Stimulated activated CD8-positive, alpha-beta memory T cell treated with anti-CD3 and anti-CD28 coated beads, Interleukin-4, amount 100 ng/mL, for 24 hours (primary cell): ENCODE data around the gene LPIN2.
"Not testable (repeated sequence)": the region's sequence is repeated elsewhere in the genome, so short reads cannot be mapped to it uniquely, and the experiment has no call there.

Source experiments
- DNase-seq: peaks from one replicate; pipeline ENCODE4 v3.0.0-alpha.2; 2020; ENCODE audit warnings: low read depth

The LPIN2 gene

DNA sequence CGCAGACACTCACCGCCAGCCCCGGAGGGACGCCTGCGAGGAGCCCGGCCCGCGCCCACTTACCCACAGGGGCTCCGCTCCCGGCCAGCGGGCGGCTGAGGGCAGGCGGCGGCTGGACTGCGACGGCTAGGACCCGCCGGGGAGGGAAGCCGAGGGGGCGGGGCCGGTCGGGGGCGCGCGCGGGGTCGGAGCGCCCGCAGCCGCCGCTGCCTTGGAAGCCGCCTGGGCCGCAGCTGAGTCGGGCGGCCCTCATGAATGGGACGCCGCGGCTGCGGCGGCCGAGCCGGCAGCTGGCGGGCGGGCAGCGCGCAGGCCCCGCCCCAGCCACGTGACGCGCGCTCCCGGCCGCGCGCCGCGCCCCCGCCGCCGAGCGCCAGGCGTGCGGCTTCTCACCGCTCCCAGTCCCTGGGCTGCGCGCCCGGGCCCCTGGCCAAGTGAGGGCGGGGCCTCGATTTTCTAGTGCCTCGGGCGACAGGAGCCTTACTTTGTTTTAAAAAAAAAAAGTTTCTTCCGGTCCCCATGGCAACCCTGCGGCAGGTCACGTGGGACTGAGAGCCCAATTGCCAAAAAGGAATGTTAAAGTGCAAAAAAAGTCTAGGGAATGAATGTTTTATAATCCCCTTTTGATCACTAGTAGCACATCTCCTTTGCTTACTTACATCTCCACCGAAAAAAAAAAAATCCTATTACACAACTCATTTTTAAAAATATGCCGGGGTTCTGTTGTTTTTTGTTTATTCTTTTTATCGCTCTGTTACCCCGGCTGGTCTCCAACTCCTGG, at the start of gene LPIN2:
Gene LPIN2 (minus strand): TSS at position 121 of the 781 bp plus-strand sequence. CDS start 52,304 bp downstream, outside the sequence.
- peak; percentile 94 for DNase-seq

DNA sequence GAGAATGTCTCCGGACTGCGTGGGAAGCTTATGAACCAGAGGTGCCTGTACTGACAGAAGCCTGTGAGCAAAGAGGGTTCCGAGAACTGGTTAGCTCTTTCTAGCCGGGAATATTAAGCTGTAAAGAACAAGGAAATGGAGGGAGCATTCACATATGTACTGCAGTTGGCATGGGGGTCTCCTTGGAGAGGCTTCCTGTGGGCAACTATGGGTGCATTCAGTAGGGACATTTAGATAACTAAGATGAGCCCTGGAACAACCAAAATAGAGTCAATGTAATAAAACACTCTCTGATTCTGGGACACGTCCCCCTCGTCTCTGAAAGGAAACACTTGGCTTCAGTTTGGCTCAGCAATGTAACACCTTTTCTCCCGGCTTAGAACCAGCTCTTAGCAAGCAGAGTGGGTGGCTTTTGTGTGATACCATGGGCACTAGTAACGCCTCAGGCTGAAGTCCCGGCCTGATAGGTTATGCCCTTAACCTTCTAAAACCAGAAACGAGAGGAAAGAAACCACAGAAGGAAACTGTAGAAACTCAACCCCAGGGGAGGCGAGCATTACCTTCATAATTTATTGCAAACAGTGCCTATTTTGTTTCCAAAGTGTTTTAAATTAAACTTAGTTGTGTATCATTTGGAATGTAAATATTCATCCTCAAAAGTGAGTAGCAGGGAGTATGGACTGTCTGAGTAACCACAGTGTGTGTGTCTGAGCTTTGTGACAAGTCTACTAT, 48.8 kb upstream of the LPIN2 start:
- peak; percentile 36 for DNase-seq

DNA sequence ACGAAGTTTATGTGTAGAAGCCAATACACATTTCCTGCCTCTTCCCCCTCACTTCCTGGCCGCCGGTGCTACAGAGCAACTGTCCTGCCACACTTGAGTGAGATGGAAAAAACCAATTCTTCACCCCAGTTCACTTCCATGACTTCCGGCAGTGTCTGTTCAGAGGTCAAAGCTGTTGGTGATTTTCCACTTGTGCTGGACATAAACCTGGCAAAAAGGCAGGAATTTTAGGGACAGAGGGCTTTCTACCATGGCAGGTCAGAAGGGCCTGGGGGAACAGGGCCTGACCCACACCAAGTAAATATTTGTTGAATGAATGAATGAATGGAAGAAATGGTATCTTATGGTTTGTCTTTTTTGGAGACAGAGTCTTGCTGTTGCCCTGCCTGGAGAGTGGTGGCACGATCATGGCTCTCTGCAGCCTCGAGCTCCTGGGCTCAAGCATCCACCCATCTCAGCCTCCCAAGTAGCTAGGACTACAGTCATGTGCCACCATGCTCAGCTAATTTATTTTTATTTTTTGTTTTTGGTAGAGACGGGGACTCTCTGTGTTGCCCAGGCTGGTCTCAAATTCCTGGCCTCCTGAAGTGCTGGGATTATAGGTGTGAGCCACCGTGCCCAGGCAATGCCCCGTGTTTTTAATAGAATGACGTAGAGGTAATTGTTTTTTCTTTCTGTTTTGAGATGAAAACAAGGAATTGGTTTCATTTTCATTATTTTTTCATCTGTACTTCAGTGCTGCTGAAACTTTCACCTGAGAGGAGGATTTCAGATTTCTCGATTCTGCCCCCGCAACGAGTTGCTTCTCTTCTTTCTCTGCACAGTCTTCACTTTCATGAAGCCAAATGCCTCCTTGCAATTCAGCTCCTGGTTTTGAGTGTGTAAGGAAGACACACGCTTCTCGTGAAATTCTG, 48.0 kb upstream of the LPIN2 start:
- no peak for DNase-seq

DNA sequence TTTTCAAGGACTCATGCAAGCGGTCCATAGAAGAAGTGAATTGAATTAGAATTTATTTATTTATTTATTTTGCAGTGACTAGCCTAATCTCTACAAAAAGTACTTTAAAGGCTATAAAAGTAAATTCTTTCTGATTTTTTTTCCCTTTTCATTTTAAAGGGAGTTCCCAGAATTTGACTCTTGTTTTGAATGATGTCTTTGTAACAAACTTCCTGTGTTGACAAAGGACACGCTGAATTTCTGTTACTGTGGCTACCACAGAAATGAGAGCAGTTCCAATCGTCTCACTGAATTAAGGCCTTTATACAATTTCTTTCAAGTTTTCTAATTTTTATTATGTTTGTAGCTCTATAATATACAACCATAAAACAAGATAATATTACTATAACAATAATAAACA, 46.3 kb upstream of the LPIN2 start:
- DNase-seq = no peak

DNA sequence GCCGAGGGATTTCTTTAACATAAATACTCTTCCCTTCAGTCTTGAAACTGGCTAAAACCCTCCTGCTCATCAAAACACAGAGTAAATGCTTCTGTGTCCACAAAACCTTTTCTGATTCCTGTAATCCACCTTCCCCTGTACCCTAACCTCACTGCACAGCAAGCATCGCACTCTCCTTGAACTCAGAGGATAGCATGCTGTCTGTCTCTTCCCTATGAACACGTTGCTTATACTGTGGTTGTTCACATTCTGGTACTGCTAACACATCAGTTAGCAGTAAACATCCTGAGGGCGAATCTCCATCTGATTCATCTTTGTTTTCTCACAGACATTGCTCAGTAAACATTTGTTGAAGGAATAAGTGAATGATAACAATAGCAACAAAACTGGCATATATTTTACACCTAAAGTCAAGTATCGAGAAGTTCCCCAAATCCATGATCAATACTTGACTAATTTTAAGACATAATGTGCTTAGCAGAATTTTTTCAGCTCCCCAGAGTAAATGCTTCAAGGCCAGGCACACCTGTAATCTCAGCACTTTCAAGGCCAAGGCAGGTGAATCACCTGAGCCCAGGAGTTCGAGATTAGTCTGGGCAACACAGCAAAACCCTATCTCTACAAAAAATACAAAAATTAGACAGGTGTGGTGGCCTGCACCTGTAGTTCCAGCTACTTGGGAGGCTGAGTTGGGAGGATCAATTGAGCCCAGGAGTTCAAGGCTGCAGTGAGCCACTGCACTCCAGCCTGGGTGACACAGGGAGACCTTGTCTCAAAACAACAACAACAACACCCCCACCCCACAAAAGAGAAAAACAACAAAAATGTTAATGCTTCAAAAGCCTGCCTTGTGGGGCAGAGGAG, 45.6 kb upstream of the LPIN2 start:
- no peak for DNase-seq

- no peak for DNase-seq
Observed at GRCh38 chr18:3057526-3057925, 44.6 kb upstream of the LPIN2 start.

GRCh38 chr18:3056311-3056710, 43.4 kb upstream of the LPIN2 start:
- no peak for DNase-seq

GRCh38 chr18:3055816-3056215, 42.9 kb upstream of the LPIN2 start:
- no peak for DNase-seq

DNA sequence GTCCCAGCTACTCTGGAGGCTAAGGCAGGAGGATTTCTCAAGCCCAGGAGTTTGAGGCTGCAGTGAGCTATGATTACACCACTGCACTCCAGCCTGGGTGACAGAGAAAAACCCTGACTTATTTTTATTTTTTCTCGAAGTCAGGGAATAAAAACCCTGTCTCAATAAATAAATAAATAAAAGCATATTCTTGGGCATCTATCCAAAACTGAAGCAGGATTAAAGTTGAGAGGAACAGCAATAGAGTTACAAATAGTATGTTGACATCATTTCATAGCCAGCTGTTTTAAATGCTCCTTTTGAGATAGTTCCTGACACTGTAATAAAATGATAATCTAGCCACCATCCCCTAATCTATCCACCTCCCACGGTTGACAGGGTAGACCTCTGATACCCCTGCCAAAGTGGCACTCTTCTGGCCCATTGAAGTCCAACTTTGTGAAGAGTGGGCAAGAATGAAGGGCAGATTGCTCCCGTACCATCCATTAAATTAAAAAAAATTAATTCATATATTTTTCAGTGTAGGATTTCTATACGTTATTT, 42.3 kb upstream of the LPIN2 start:
- DNase-seq = no peak

GRCh38 chr18:3054780-3055179, 41.8 kb upstream of the LPIN2 start:
- DNase-seq = no peak

DNA sequence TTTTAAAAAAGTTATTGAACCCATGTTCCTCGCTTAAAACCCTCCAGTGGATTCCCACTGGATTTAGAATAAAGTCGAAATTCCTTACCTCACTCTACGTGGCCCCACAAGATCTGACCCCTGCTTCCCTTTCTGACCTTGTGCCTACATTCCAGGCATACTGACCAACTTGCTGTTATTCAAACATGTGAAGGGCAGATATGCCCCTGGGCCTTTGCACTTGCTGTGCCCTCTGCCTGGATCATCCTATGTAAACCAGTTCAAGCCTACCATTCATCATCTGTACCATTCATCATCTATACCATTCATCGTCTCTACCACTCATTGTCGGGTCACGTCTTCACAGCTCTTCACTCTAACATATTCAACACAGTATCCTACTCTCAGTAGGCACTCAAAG, 41.3 kb upstream of the LPIN2 start:
- DNase-seq = no peak

- DNase-seq = no peak
Observed at GRCh38 chr18:3053081-3053480, 40.1 kb upstream of the LPIN2 start.

DNA sequence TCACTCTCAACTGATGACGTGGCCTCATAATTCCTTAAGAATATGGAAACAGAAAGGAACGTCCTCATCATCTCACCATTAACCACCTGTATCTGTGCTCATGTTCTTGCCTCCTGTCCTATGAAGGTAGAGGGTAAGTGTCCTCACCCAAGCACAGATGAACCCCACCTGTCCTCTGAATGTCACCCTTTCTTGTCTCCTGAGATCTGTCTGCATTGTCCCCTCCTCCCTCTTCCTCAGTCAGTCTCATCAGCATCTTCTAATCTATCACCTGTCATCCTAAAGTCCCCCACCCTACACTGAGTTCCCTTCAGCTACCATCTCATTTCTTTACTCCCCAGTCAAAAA, 39.4 kb upstream of the LPIN2 start:
- DNase-seq = no peak

DNA sequence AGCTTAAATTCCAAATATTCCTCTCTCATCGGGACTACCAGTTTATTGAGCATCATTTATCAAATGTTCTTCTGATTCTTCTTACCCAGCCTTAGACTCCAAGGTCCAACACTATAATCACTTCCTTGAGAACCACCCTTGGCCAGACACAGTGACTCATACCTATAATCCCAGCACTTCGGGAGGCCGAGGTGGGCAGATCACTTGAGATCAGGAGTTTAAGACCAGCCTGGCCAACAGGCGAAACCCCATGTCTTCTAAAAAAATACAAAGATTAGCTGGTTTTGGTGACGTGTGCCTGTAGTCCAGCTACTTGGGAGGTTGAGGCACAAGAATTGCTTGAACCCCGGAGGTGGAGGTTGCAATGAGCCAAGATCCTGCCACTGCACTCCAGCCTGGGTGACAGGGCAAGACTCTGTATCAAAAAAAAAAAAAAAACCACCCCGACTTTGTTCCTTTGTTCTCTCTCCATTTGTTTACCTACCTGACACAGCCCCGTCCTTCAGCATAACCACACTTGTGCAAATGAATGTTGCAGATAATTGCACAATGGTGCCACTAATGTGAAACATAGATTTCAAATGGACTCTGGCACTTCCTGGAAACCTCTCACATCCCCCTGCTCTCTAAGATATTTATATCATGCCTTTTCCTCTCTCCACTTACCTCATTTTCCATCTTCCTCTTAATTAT, 38.9 kb upstream of the LPIN2 start:
- DNase-seq = no peak

DNA sequence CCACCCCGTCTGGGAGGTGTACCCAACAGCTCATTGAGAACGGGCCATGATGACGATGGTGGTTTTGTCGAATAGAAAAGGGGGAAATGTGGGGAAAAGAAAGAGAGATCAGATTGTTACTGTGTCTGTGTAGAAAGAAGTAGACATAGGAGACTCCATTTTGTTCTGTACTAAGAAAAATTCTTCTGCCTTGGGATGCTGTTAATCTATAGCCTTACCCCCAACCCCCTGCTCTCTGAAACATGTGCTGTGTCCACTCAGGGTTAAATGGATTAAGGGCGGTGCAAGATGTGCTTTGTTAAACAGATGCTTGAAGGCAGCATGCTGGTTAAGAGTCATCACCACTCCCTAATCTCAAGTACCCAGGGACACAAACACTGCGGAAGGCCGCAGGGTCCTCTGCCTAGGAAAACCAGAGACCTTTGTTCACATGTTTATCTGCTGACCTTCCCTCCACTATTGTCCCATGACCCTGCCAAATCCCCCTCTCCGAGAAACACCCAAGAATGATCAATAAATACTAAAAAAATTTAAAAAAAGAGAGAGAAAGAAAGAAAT, 37.0 kb upstream of the LPIN2 start:
- DNase-seq = not testable (repeated sequence)

- no peak for DNase-seq
Observed at GRCh38 chr18:3048820-3049349, 35.9 kb upstream of the LPIN2 start.

- DNase-seq = no peak
Observed at GRCh38 chr18:3048121-3048520, 35.2 kb upstream of the LPIN2 start.

- DNase-seq = no peak
Observed at GRCh38 chr18:3046216-3046808, 33.4 kb upstream of the LPIN2 start.

- no peak for DNase-seq
Observed at GRCh38 chr18:3044931-3045698, 32.2 kb upstream of the LPIN2 start.
